Hepatocyte (in vitro differentiated cells): Measurements from ENCODE around the gene PRDM7.
"Not testable (repeated sequence)": the region's sequence is repeated elsewhere in the genome, so short reads cannot be mapped to it uniquely, and the experiment has no call there.

ENCODE experiments used
- CTCF ChIP-seq: fragments of 200-600 bp; sonication (generic); IDR thresholded peaks from 2 replicates; pipeline ENCODE4 v1.5.1; 2016; ENCODE audit warnings: antibody characterized with exemption, mild to moderate bottlenecking; ENCODE audit not compliant: poor library complexity
- EZH2phosphoT487 ChIP-seq: fragments of 200-600 bp; sonication (generic); IDR thresholded peaks from one replicate; pipeline ENCODE4 v1.6.1; 2018; ENCODE audit warnings: antibody characterized with exemption, mild to moderate bottlenecking, low read depth, moderate library complexity; ENCODE audit not compliant: unreplicated experiment, severe bottlenecking

- TF ChIP-seq CTCF, EZH2phosphoT487: not testable (repeated sequence)
Observed at GRCh38 chr16:90100790-90101189, 23.7 kb upstream of the PRDM7 start.
